Measurements from ENCODE around the gene CHAT.

DNA sequence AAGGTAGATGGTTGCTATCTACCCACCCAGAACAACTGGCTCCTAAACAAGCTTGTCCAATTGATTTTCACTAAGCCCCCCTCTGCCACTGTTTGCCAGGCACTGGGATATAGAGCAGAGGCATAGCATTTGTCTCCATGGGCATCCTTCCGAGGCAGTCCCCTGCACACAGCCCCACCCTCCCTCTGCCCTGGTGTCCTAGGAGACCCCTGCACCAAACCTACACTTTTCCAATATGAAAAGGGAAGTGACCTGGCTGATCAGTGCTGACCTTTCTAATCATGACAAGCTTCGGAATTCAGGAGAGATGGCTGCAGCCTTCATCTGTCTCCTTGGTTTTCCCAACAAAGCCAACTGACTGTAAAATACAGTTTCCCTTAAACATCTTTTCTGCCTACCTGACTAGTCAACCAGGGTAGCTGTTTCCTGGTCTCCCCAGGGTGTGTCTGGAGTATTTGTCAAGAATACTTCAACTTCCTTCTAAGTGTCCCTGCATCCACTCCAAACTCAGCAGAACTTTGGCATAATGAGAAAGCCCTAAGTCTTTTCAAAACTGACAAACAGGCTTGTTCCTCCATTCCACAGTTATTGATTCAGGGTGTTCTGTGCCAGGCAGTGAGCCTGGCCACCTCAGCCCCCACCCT is 11.3 kb upstream of the CHAT start:
- TF ChIP-seq POLR2A (IDR thresholded peaks at IDR 0.05) (no peak), CTCF (IDR thresholded peaks at IDR 0.05) (no peak), EP300 (IDR thresholded peaks at IDR 0.05) (no peak)

Data from ovary (tissue), 3 donors.